Activated T-cell treated with anti-CD3 and anti-CD28 coated beads, Interleukin-2, amount 50 U/mL, for 72 hours (primary cell): Measurements from ENCODE around the gene APOLD1. TPM values are rescaled to one million over a fixed set of nuclear protein-coding genes. Genes with fewer than 3 reads are reported as not detected.
"Not testable (repeated sequence)": the region's sequence is repeated elsewhere in the genome, so short reads cannot be mapped to it uniquely, and the experiment has no call there.

Source experiments
- ATAC-seq, 2 donors: fragments of 150-1000 bp; cut with Tn5 transposase; replicated peaks in 1 of 2; 2 replicates each; pipeline ENCODE4 v1.10.0; 2021; ENCODE audit warnings: moderate library complexity in 2 of 2, mild to moderate bottlenecking in 1 of 2
- DNase-seq, 2 donors: peaks; one replicate each; pipeline ENCODE4 v3.0.0; 2021 to 2022; ENCODE audit warnings: mixed read lengths in 1 of 2
- H3K27ac Mint-ChIP-seq: one replicate; pipeline ENCODE4 v1.8.0; 2022; ENCODE audit warnings: mild to moderate bottlenecking, moderate library complexity, mixed read lengths
- H3K27me3 Mint-ChIP-seq: one replicate; pipeline ENCODE4 v1.8.0; 2022; ENCODE audit warnings: low read depth, mixed read lengths
- H3K36me3 Mint-ChIP-seq, 2 donors: one replicate each; pipeline ENCODE4 v1.8.0; 2022; ENCODE audit warnings: mixed read lengths in 2 of 2, mild to moderate bottlenecking in 1 of 2; ENCODE audit not compliant: insufficient read depth in 2 of 2
- H3K4me1 Mint-ChIP-seq: one replicate; pipeline ENCODE4 v1.8.0; 2022; ENCODE audit warnings: low read depth, mixed read lengths
- H3K4me3 Mint-ChIP-seq, 2 donors: one replicate each; pipeline ENCODE4 v1.8.0; 2022; ENCODE audit warnings: mild to moderate bottlenecking in 2 of 2, mixed read lengths in 2 of 2, moderate library complexity in 2 of 2
- H3K9me3 Mint-ChIP-seq, 2 donors: one replicate each; pipeline ENCODE4 v1.8.0; 2022; ENCODE audit warnings: mixed read lengths in 2 of 2
- total RNA-seq, 2 donors: library from RNA; stranded (reverse); gene quantifications; one replicate each; pipeline ENCODE4 v1.2.3, GENCODE V29; 2022

The APOLD1 gene
- 10 to 100 TPM; 10.4 to 12.8 TPM for total RNA-seq

GRCh38 chr12:12784911-12785814, at the start of gene APOLD1:
TSS of gene APOLD1 (plus strand) at chr12:12785659. CDS start at chr12:12785692, 33 bp downstream.
- no peaks in the 10 kb centered on the region for H3K27me3 Mint-ChIP-seq
- DNase-seq (no peak), ATAC-seq (no peak)
- peak within 1 kb of the TSS; percentile 89 to 94 for H3K4me3 Mint-ChIP-seq
- H3K9me3 Mint-ChIP-seq = no peaks in the 10 kb centered on the region
- no peaks in the 10 kb centered on the region for H3K36me3 Mint-ChIP-seq
- peaks cover 33% of the 10 kb centered on the region for H3K4me1 Mint-ChIP-seq
- peak within 1 kb of the TSS; percentile 60 for H3K27ac Mint-ChIP-seq

GRCh38 chr12:12736759-12737676, 48.4 kb upstream of the APOLD1 start:
- Mint-ChIP-seq H3K4me3 (peak overlapping the region; percentile 62 to 76), H3K4me1 (peaks cover 51% of the 10 kb centered on the region), H3K27ac (peak overlapping the region; percentile 86), H3K36me3 (peaks cover 2 to 7% of the 10 kb centered on the region in 2 donors), H3K9me3 (no peaks in the 10 kb centered on the region), H3K27me3 (no peaks in the 10 kb centered on the region)
- ATAC-seq = peak; percentile 92 to 94
- peak; percentile 60 to 63 for DNase-seq

GRCh38 chr12:12738152-12738551, 47.3 kb upstream of the APOLD1 start:
- not testable (repeated sequence) for ATAC-seq, H3K9me3 Mint-ChIP-seq, H3K4me3 Mint-ChIP-seq, H3K27ac Mint-ChIP-seq, DNase-seq, H3K27me3 Mint-ChIP-seq, H3K36me3 Mint-ChIP-seq
- H3K4me1 Mint-ChIP-seq = peaks cover 43% of the 10 kb centered on the region

- no peak overlapping the region for H3K4me3 Mint-ChIP-seq
- H3K27ac Mint-ChIP-seq = no peak overlapping the region
- H3K27me3 Mint-ChIP-seq = no peaks in the 10 kb centered on the region
- ATAC-seq (no peak), DNase-seq (no peak)
- H3K36me3 Mint-ChIP-seq = peaks cover 2 to 4% of the 10 kb centered on the region in 2 donors
- no peaks in the 10 kb centered on the region for H3K9me3 Mint-ChIP-seq
- peaks cover 21% of the 10 kb centered on the region for H3K4me1 Mint-ChIP-seq
Measured at GRCh38 chr12:12741660-12742059, 43.8 kb upstream of the APOLD1 start.

GRCh38 chr12:12744546-12745305, 40.7 kb upstream of the APOLD1 start:
- H3K9me3 Mint-ChIP-seq = no peaks in the 10 kb centered on the region
- H3K36me3 Mint-ChIP-seq = peaks cover 2 to 4% of the 10 kb centered on the region in 2 donors
- no peak overlapping the region for H3K27ac Mint-ChIP-seq
- DNase-seq = no peak
- no peak overlapping the region for H3K4me3 Mint-ChIP-seq
- H3K27me3 Mint-ChIP-seq = no peaks in the 10 kb centered on the region
- peaks cover 13% of the 10 kb centered on the region for H3K4me1 Mint-ChIP-seq
- no peak for ATAC-seq

- peaks cover 13% of the 10 kb centered on the region for H3K4me1 Mint-ChIP-seq
- no peak overlapping the region for H3K4me3 Mint-ChIP-seq
- no peak for DNase-seq
- no peak for ATAC-seq
- peaks cover 2 to 4% of the 10 kb centered on the region in 2 donors for H3K36me3 Mint-ChIP-seq
- H3K27me3 Mint-ChIP-seq = no peaks in the 10 kb centered on the region
- H3K27ac Mint-ChIP-seq = no peak overlapping the region
- H3K9me3 Mint-ChIP-seq = no peaks in the 10 kb centered on the region
Measured at GRCh38 chr12:12745576-12746211, 39.8 kb upstream of the APOLD1 start.

GRCh38 chr12:12747278-12747677, 38.2 kb upstream of the APOLD1 start:
- ATAC-seq = no peak
- Mint-ChIP-seq H3K27me3 (no peaks in the 10 kb centered on the region), H3K4me1 (peaks cover 8% of the 10 kb centered on the region), H3K27ac (no peak overlapping the region), H3K9me3 (no peaks in the 10 kb centered on the region), H3K4me3 (no peak overlapping the region), H3K36me3 (peaks cover 4 to 5% of the 10 kb centered on the region in 2 donors)
- DNase-seq = no peak

GRCh38 chr12:12748044-12748443, 37.4 kb upstream of the APOLD1 start:
- H3K36me3 Mint-ChIP-seq = peaks cover 4 to 5% of the 10 kb centered on the region in 2 donors
- H3K9me3 Mint-ChIP-seq = no peaks in the 10 kb centered on the region
- ATAC-seq (no peak), DNase-seq (no peak)
- no peak overlapping the region for H3K4me3 Mint-ChIP-seq
- H3K27me3 Mint-ChIP-seq = no peaks in the 10 kb centered on the region
- H3K27ac Mint-ChIP-seq = no peak overlapping the region
- peaks cover 8% of the 10 kb centered on the region for H3K4me1 Mint-ChIP-seq

GRCh38 chr12:12749433-12749832, 36.0 kb upstream of the APOLD1 start:
- DNase-seq (no peak), ATAC-seq (no peak)
- H3K4me1 Mint-ChIP-seq = peaks cover 8% of the 10 kb centered on the region
- peaks cover 2 to 4% of the 10 kb centered on the region in 2 donors for H3K36me3 Mint-ChIP-seq
- no peak overlapping the region for H3K27ac Mint-ChIP-seq
- no peaks in the 10 kb centered on the region for H3K27me3 Mint-ChIP-seq
- no peaks in the 10 kb centered on the region for H3K9me3 Mint-ChIP-seq
- H3K4me3 Mint-ChIP-seq = no peak overlapping the region

GRCh38 chr12:12755923-12756322, 29.5 kb upstream of the APOLD1 start:
- ATAC-seq = no peak
- Mint-ChIP-seq H3K4me1 (no peaks in the 10 kb centered on the region), H3K36me3 (peaks cover 0 to 2% of the 10 kb centered on the region in 2 donors), H3K4me3 (no peak overlapping the region), H3K9me3 (no peaks in the 10 kb centered on the region), H3K27ac (no peak overlapping the region), H3K27me3 (no peaks in the 10 kb centered on the region)
- DNase-seq = no peak

- H3K9me3 Mint-ChIP-seq = no peaks in the 10 kb centered on the region
- no peaks in the 10 kb centered on the region for H3K36me3 Mint-ChIP-seq
- no peaks in the 10 kb centered on the region for H3K4me1 Mint-ChIP-seq
- DNase-seq (no peak), ATAC-seq (no peak)
- H3K27me3 Mint-ChIP-seq = no peaks in the 10 kb centered on the region
- no peak overlapping the region for H3K27ac Mint-ChIP-seq
- no peak overlapping the region for H3K4me3 Mint-ChIP-seq
Measured at GRCh38 chr12:12757121-12757520, 28.3 kb upstream of the APOLD1 start.

GRCh38 chr12:12759234-12759915, 26.1 kb upstream of the APOLD1 start:
- Mint-ChIP-seq H3K4me1 (no peaks in the 10 kb centered on the region), H3K27ac (no peak overlapping the region), H3K36me3 (no peaks in the 10 kb centered on the region), H3K27me3 (no peaks in the 10 kb centered on the region), H3K9me3 (no peaks in the 10 kb centered on the region), H3K4me3 (no peak overlapping the region)
- no peak for DNase-seq
- ATAC-seq = no peak
